Progenitor cell of endocrine pancreas (in vitro differentiated cells): Measurements from ENCODE around the gene TSPYL6. TPM values are rescaled to one million over a fixed set of nuclear protein-coding genes. Genes with fewer than 3 reads are reported as not detected.
A peak's percentile ranks its signal among the peaks of the same experiment; 100 is the strongest.

ENCODE experiments used
- DNase-seq: peaks from one replicate; pipeline ENCODE4 v3.0.0; 2021; ENCODE audit warnings: low spot score; ENCODE audit not compliant: unreplicated experiment
- H3K27ac Mint-ChIP-seq: 2 replicates; pipeline ENCODE4 v1.8.0; 2021; ENCODE audit warnings: mild to moderate bottlenecking, moderate library complexity, mixed read lengths
- H3K27me3 Mint-ChIP-seq: 2 replicates; pipeline ENCODE4 v1.8.0; 2021; ENCODE audit warnings: mixed read lengths
- H3K36me3 Mint-ChIP-seq: 2 replicates; pipeline ENCODE4 v1.8.0; 2022; ENCODE audit warnings: mixed read lengths; ENCODE audit not compliant: insufficient read depth
- H3K4me1 Mint-ChIP-seq: 2 replicates; pipeline ENCODE4 v1.8.0; 2021; ENCODE audit warnings: low read depth, mixed read lengths
- H3K4me3 Mint-ChIP-seq: 2 replicates; pipeline ENCODE4 v1.8.0; 2021; ENCODE audit warnings: low read depth, mild to moderate bottlenecking, moderate library complexity, mixed read lengths
- H3K9me3 Mint-ChIP-seq: 2 replicates; pipeline ENCODE4 v1.8.0; 2021; ENCODE audit warnings: low read depth, mixed read lengths
- CTCF ChIP-seq: fragments of 200-600 bp; sonication (generic); IDR thresholded peaks from one replicate; pipeline ENCODE4 v1.5.0; 2021; ENCODE audit warnings: antibody characterized with exemption, mild to moderate bottlenecking; ENCODE audit not compliant: unreplicated experiment
- total RNA-seq: library from RNA; stranded (reverse); gene quantifications from 2 replicates; pipeline ENCODE4 v1.2.1, GENCODE V29; 2021

TSPYL6 gene
- total RNA-seq, 1 donor from 2014 or later, result not detected

GRCh38 chr2:54289917-54290316, 33.9 kb upstream of the TSPYL6 start:
- H3K27me3 Mint-ChIP-seq, result peaks cover 40% of the 10 kb centered on the region
- DNase-seq, result no peak
- TF ChIP-seq CTCF, result no peak

GRCh38 chr2:54287532-54287931, 31.5 kb upstream of the TSPYL6 start:
- no peaks in the 10 kb centered on the region for H3K36me3 Mint-ChIP-seq
- DNase-seq, result no peak
- no peak for TF ChIP-seq CTCF
- no peak overlapping the region for H3K27ac Mint-ChIP-seq
- H3K27me3 Mint-ChIP-seq, result peaks cover 37% of the 10 kb centered on the region
- no peaks in the 10 kb centered on the region for H3K9me3 Mint-ChIP-seq
- no peaks in the 10 kb centered on the region for H3K4me1 Mint-ChIP-seq
- no peak overlapping the region for H3K4me3 Mint-ChIP-seq

More at GRCh38 chr2:54289917-54290316, 33.9 kb upstream of the TSPYL6 start:
- no peak overlapping the region for H3K4me3 Mint-ChIP-seq
- H3K36me3 Mint-ChIP-seq, result no peaks in the 10 kb centered on the region
- peak overlapping the region; percentile 9 for H3K27ac Mint-ChIP-seq
- H3K4me1 Mint-ChIP-seq, result no peaks in the 10 kb centered on the region
- H3K9me3 Mint-ChIP-seq, result no peaks in the 10 kb centered on the region

- H3K9me3 Mint-ChIP-seq, result no peaks in the 10 kb centered on the region
- H3K4me1 Mint-ChIP-seq, result no peaks in the 10 kb centered on the region
- no peak for DNase-seq
- peaks cover 24% of the 10 kb centered on the region for H3K27me3 Mint-ChIP-seq
- no peak for TF ChIP-seq CTCF
- no peak overlapping the region for H3K4me3 Mint-ChIP-seq
- no peak overlapping the region for H3K27ac Mint-ChIP-seq
- H3K36me3 Mint-ChIP-seq, result no peaks in the 10 kb centered on the region
Observed at GRCh38 chr2:54285451-54285850, 29.4 kb upstream of the TSPYL6 start.

GRCh38 chr2:54284826-54285225, 28.8 kb upstream of the TSPYL6 start:
- no peak overlapping the region for H3K4me3 Mint-ChIP-seq
- no peaks in the 10 kb centered on the region for H3K36me3 Mint-ChIP-seq
- no peaks in the 10 kb centered on the region for H3K4me1 Mint-ChIP-seq
- DNase-seq, result no peak
- TF ChIP-seq CTCF, result no peak
- no peak overlapping the region for H3K27ac Mint-ChIP-seq
- H3K9me3 Mint-ChIP-seq, result no peaks in the 10 kb centered on the region
- H3K27me3 Mint-ChIP-seq, result peaks cover 18% of the 10 kb centered on the region

GRCh38 chr2:54279385-54279784, 23.4 kb upstream of the TSPYL6 start:
- H3K4me1 Mint-ChIP-seq, result no peaks in the 10 kb centered on the region
- no peak for DNase-seq
- no peak overlapping the region for H3K4me3 Mint-ChIP-seq
- no peaks in the 10 kb centered on the region for H3K27me3 Mint-ChIP-seq
- H3K27ac Mint-ChIP-seq, result no peak overlapping the region
- TF ChIP-seq CTCF, result peak; percentile 26
- H3K9me3 Mint-ChIP-seq, result no peaks in the 10 kb centered on the region
- no peaks in the 10 kb centered on the region for H3K36me3 Mint-ChIP-seq
